ENCODE results near the gene GAPDHS. TPM values are rescaled to one million over a fixed set of nuclear protein-coding genes. Genes with fewer than 3 reads are reported as not detected.

Gene GAPDHS
- total and polyA plus RNA-seq, 2 donors (not counting 1 experiment from before 2014, with no cell fraction given), result not detected

DNA sequence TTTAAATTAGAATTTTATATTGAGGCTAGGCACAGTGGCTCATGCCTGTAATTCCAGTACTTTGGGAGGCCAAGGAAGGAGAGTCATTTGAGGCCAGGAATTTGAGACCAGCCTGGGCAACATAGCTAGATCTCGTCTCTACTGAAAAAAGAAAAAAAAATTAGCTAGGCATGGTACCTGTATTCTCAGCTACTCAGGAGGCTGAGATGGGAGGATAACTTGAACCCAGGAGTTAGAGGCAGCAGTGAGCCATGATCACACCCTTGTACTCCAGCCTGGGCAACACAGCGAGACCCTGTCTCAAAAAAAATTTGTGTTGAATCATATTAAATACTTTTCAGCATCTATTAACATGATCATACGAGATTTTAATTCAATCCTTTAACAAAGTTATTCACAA, 57.6 kb downstream of the GAPDHS start:
- Histone ChIP-seq H3K9me3 (ENCODE audit: control extremely low read depth in 1 of 3, control insufficient read depth in 2 of 3, insufficient read depth in 1 of 3, low read length in 2 of 3) (peaks cover 0 to 5% (median 0%) of the 10 kb centered on the region in 3 donors), H3K27me3 (replicated peaks in 1 of 4; ENCODE audit: control extremely low read depth in 1 of 4, control insufficient read depth in 3 of 4, insufficient read depth in 4 of 4, low read length in 3 of 4) (peaks cover 0 to 8% (median 0%) of the 10 kb centered on the region in 4 experiments), H3K9ac (ENCODE audit: low read length) (no peak overlapping the region), H3K27ac (ENCODE audit: low read length in 2 of 2) (no peak overlapping the region), H3K79me2 (ENCODE audit: control insufficient read depth, insufficient read depth, low read length) (no peaks in the 10 kb centered on the region), H3K36me3 (replicated peaks in 1 of 2; ENCODE audit: control extremely low read depth in 1 of 2, control insufficient read depth in 1 of 2, extremely low read depth in 1 of 2, insufficient read depth in 2 of 2, low read length in 1 of 2) (no peaks in the 10 kb centered on the region), H4K20me1 (ENCODE audit: control insufficient read depth, insufficient read depth, low read length, poor library complexity, severe bottlenecking) (no peaks in the 10 kb centered on the region), H3K4me2 (replicated peaks; ENCODE audit: low read depth, low read length, poor library complexity, severe bottlenecking) (no peak overlapping the region), H3K4me1 (ENCODE audit: control insufficient read depth in 2 of 2, insufficient read depth in 2 of 2, low read length in 2 of 2) (no peaks in the 10 kb centered on the region), H3K4me3 (ENCODE audit: control extremely low read depth in 1 of 5, extremely low read depth in 1 of 5, insufficient read depth in 1 of 5, low read depth in 2 of 5, low read length in 4 of 5) (no peak overlapping the region), H2AFZ (ENCODE audit: insufficient read depth, low read depth, low read length, poor library complexity, severe bottlenecking) (no peak overlapping the region)
- no peak for ATAC-seq (ENCODE audit: low read depth)
- TF ChIP-seq, protein P1, sequence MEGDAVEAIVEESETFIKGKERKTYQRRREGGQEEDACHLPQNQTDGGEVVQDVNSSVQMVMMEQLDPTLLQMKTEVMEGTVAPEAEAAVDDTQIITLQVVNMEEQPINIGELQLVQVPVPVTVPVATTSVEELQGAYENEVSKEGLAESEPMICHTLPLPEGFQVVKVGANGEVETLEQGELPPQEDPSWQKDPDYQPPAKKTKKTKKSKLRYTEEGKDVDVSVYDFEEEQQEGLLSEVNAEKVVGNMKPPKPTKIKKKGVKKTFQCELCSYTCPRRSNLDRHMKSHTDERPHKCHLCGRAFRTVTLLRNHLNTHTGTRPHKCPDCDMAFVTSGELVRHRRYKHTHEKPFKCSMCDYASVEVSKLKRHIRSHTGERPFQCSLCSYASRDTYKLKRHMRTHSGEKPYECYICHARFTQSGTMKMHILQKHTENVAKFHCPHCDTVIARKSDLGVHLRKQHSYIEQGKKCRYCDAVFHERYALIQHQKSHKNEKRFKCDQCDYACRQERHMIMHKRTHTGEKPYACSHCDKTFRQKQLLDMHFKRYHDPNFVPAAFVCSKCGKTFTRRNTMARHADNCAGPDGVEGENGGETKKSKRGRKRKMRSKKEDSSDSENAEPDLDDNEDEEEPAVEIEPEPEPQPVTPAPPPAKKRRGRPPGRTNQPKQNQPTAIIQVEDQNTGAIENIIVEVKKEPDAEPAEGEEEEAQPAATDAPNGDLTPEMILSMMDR (IDR thresholded peaks at IDR 0.05), result no peak
- TF ChIP-seq EZH2 (IDR thresholded peaks at IDR 0.05; ENCODE audit: borderline replicate concordance, insufficient read depth, low read depth, low read length, poor library complexity, severe bottlenecking), result no peak
- DNase-seq, result no peak
- no CpG with 5 or more reads among the region's 3 CpGs for WGBS (ENCODE audit: insufficient coverage)
- peaks cover 17% of the 10 kb centered on the region for H3K27me3 Mint-ChIP-seq
- intact Hi-C loops (cut with micrococcal nuclease), result no loop called here
- H3K27ac Mint-ChIP-seq, result no peak overlapping the region
- CTCF ChIA-PET, result interaction anchor here (3.1 kb wide), 1 partner anchor 81 kb away, joined by 24 read pairs; no protein-coding TSS in a partner anchor
- no peaks in the 10 kb centered on the region for H3K4me1 Mint-ChIP-seq
- no peaks in the 10 kb centered on the region for H3K9me3 Mint-ChIP-seq (ENCODE audit: insufficient read depth)
- no peak overlapping the region for H3K4me3 Mint-ChIP-seq
- POLR2A ChIA-PET, result no interaction called here

DNA sequence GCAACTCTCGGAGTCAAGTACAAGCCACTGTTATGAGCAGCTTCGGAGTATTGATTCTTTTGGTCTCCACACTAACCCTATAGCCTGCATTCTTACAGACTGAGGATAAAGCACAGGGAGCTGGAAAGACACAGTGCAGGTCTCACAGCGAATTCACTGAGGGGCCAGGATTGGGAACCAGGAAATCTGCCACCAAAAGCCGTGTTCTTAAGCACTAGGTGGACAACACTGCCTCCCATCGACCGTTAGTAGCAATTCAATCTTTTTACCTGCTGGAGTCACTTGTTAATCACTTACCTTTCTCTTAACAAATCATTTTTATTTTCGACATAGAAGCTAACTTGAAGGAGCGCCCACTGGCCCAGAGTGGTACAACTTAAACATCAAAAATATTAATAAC, 59.0 kb downstream of the GAPDHS start:
- Mint-ChIP-seq H3K27ac (no peak overlapping the region), H3K27me3 (peaks cover 16% of the 10 kb centered on the region), H3K9me3 (ENCODE audit: insufficient read depth) (no peaks in the 10 kb centered on the region), H3K4me1 (no peaks in the 10 kb centered on the region), H3K4me3 (no peak overlapping the region)
- POLR2A ChIA-PET, result no interaction called here
- H3K27me3 ChIP-seq (replicated peaks in 1 of 4; ENCODE audit: control extremely low read depth in 1 of 4, control insufficient read depth in 3 of 4, insufficient read depth in 4 of 4, low read length in 3 of 4), result peaks cover 0 to 7% (median 0%) of the 10 kb centered on the region in 4 experiments
- no peak overlapping the region for H3K27ac ChIP-seq (ENCODE audit: low read length in 2 of 2)
- no peak overlapping the region for H3K9ac ChIP-seq (ENCODE audit: low read length)
- H3K79me2 ChIP-seq (ENCODE audit: control insufficient read depth, insufficient read depth, low read length), result no peaks in the 10 kb centered on the region
- peak overlapping the region; percentile 52 for H2AFZ ChIP-seq (ENCODE audit: insufficient read depth, low read depth, low read length, poor library complexity, severe bottlenecking)
- intact Hi-C loops (cut with micrococcal nuclease), result no loop called here
- no peaks in the 10 kb centered on the region for H3K4me1 ChIP-seq (ENCODE audit: control insufficient read depth in 2 of 2, insufficient read depth in 2 of 2, low read length in 2 of 2)
- TF ChIP-seq, protein P1 (IDR thresholded peaks at IDR 0.05), result peak; percentile 59
- no peak for TF ChIP-seq EZH2 (IDR thresholded peaks at IDR 0.05; ENCODE audit: borderline replicate concordance, insufficient read depth, low read depth, low read length, poor library complexity, severe bottlenecking)
- no peak overlapping the region for H3K4me3 ChIP-seq (ENCODE audit: control extremely low read depth in 1 of 5, extremely low read depth in 1 of 5, insufficient read depth in 1 of 5, low read depth in 2 of 5, low read length in 4 of 5)
- DNase-seq, result peak; percentile 64
- CTCF ChIA-PET, result interaction anchor here (0.6 to 3.1 kb wide), 9 partner anchors 9 to 893 kb away, joined by 3 to 24 read pairs (median 4); no protein-coding TSS in a partner anchor
- H3K36me3 ChIP-seq (replicated peaks in 1 of 2; ENCODE audit: control extremely low read depth in 1 of 2, control insufficient read depth in 1 of 2, extremely low read depth in 1 of 2, insufficient read depth in 2 of 2, low read length in 1 of 2), result no peaks in the 10 kb centered on the region
- H3K9me3 ChIP-seq (ENCODE audit: control extremely low read depth in 1 of 3, control insufficient read depth in 2 of 3, insufficient read depth in 1 of 3, low read length in 2 of 3), result no peaks in the 10 kb centered on the region
- H3K4me2 ChIP-seq (replicated peaks; ENCODE audit: low read depth, low read length, poor library complexity, severe bottlenecking), result no peak overlapping the region
- H4K20me1 ChIP-seq (ENCODE audit: control insufficient read depth, insufficient read depth, low read length, poor library complexity, severe bottlenecking), result no peaks in the 10 kb centered on the region
- no peak for ATAC-seq (ENCODE audit: low read depth)
- WGBS (ENCODE audit: insufficient coverage), result 14% methylated on average over 7 of the region's 8 CpGs

Other genes starting within 250 kb of the GAPDHS start
- 0.12 TPM in 1 of 2 replicates, not detected in the other for gene MAG, start 241.3 kb upstream of the GAPDHS start, total RNA-seq
- 0.30 and 0.58 TPM in 2 replicates for gene MAG, start 241.3 kb upstream of the GAPDHS start, polyA plus RNA-seq
- 692 and 698 TPM in 2 replicates for gene CD22, start 204.3 kb upstream of the GAPDHS start, total RNA-seq
- 1,437 and 1,715 TPM in 2 replicates for gene CD22, start 204.3 kb upstream of the GAPDHS start, polyA plus RNA-seq
- gene FFAR1, start 185.6 kb upstream of the GAPDHS start, total RNA-seq, result 3.0 and 3.3 TPM in 2 replicates
- 17.9 and 118 TPM in 2 replicates for gene FFAR1, start 185.6 kb upstream of the GAPDHS start, polyA plus RNA-seq
- gene FFAR3, start 175.0 kb upstream of the GAPDHS start, total RNA-seq, result not detected in 2 replicates
- gene FFAR3, start 175.0 kb upstream of the GAPDHS start, polyA plus RNA-seq, result 0.63 and 4.1 TPM in 2 replicates
- gene GPR42, start 162.4 kb upstream of the GAPDHS start, total RNA-seq, result not detected in 2 replicates
- gene GPR42, start 162.4 kb upstream of the GAPDHS start, polyA plus RNA-seq, result 0.10 and 3.5 TPM in 2 replicates
- gene FFAR2, start 85.2 kb upstream of the GAPDHS start, total RNA-seq, result 0.15 TPM in 1 of 2 replicates, not detected in the other
- 0.26 and 0.31 TPM in 2 replicates for gene FFAR2, start 85.2 kb upstream of the GAPDHS start, polyA plus RNA-seq
- not detected in 2 replicates for gene KRTDAP, start 43.0 kb upstream of the GAPDHS start, total RNA-seq
- gene KRTDAP, start 43.0 kb upstream of the GAPDHS start, polyA plus RNA-seq, result not detected in 2 replicates
- 1.8 and 4.5 TPM in 2 replicates for gene DMKN, start 19.8 kb upstream of the GAPDHS start, total RNA-seq
- 0.58 and 1.6 TPM in 2 replicates for gene DMKN, start 19.8 kb upstream of the GAPDHS start, polyA plus RNA-seq
- not detected in 2 replicates for gene SBSN, start 5.1 kb upstream of the GAPDHS start, total RNA-seq
- not detected in 2 replicates for gene SBSN, start 5.1 kb upstream of the GAPDHS start, polyA plus RNA-seq
- 39.8 and 41.6 TPM in 2 replicates for gene TMEM147, start 12.2 kb downstream of the GAPDHS start, total RNA-seq
- 61.6 and 68.9 TPM in 2 replicates for gene TMEM147, start 12.2 kb downstream of the GAPDHS start, polyA plus RNA-seq
- not detected in 2 replicates for gene ATP4A, start 30.2 kb downstream of the GAPDHS start, total RNA-seq
- gene ATP4A, start 30.2 kb downstream of the GAPDHS start, polyA plus RNA-seq, result not detected in 2 replicates
- gene PMIS2, start 52.7 kb downstream of the GAPDHS start, total RNA-seq, result not detected in 2 replicates
- gene PMIS2, start 52.7 kb downstream of the GAPDHS start, polyA plus RNA-seq, result not detected in 2 replicates
- 32.2 and 35.3 TPM in 2 replicates for gene HAUS5, start 79.3 kb downstream of the GAPDHS start, total RNA-seq
- gene HAUS5, start 79.3 kb downstream of the GAPDHS start, polyA plus RNA-seq, result 42.8 and 52.3 TPM in 2 replicates
- gene RBM42, start 95.6 kb downstream of the GAPDHS start, total RNA-seq, result 52.0 and 52.7 TPM in 2 replicates
- 42.1 and 42.9 TPM in 2 replicates for gene RBM42, start 95.6 kb downstream of the GAPDHS start, polyA plus RNA-seq
- gene ETV2, start 108.3 kb downstream of the GAPDHS start, total RNA-seq, result 0.42 and 1.3 TPM in 2 replicates
- 0.20 and 0.49 TPM in 2 replicates for gene ETV2, start 108.3 kb downstream of the GAPDHS start, polyA plus RNA-seq
- 214 and 215 TPM in 2 replicates for gene COX6B1, start 114.9 kb downstream of the GAPDHS start, total RNA-seq
- gene COX6B1, start 114.9 kb downstream of the GAPDHS start, polyA plus RNA-seq, result 202 and 387 TPM in 2 replicates
- gene UPK1A, start 133.1 kb downstream of the GAPDHS start, total RNA-seq, result not detected in 2 replicates
- 0.16 and 0.17 TPM in 2 replicates for gene UPK1A, start 133.1 kb downstream of the GAPDHS start, polyA plus RNA-seq
- 28.1 and 30.9 TPM in 2 replicates for gene ZBTB32, start 171.1 kb downstream of the GAPDHS start, total RNA-seq
- gene ZBTB32, start 171.1 kb downstream of the GAPDHS start, polyA plus RNA-seq, result 8.5 and 18.9 TPM in 2 replicates
- 84.5 and 85.6 TPM in 2 replicates for gene KMT2B, start 184.5 kb downstream of the GAPDHS start, total RNA-seq
- gene KMT2B, start 184.5 kb downstream of the GAPDHS start, polyA plus RNA-seq, result 96.9 and 106 TPM in 2 replicates
- gene IGFLR1, start 209.0 kb downstream of the GAPDHS start, total RNA-seq, result 245 and 248 TPM in 2 replicates
- gene IGFLR1, start 209.0 kb downstream of the GAPDHS start, polyA plus RNA-seq, result 110 and 130 TPM in 2 replicates
- 62.1 and 62.7 TPM in 2 replicates for gene U2AF1L4, start 212.0 kb downstream of the GAPDHS start, total RNA-seq
- gene U2AF1L4, start 212.0 kb downstream of the GAPDHS start, polyA plus RNA-seq, result 89.7 and 170 TPM in 2 replicates
- 29.1 and 36.4 TPM in 2 replicates for gene PSENEN, start 212.2 kb downstream of the GAPDHS start, total RNA-seq
- 11.7 and 17.7 TPM in 2 replicates for gene PSENEN, start 212.2 kb downstream of the GAPDHS start, polyA plus RNA-seq
- gene LIN37, start 215.1 kb downstream of the GAPDHS start, total RNA-seq, result 22.3 and 22.8 TPM in 2 replicates
- gene LIN37, start 215.1 kb downstream of the GAPDHS start, polyA plus RNA-seq, result 64.1 and 76.1 TPM in 2 replicates
- gene HSPB6, start 223.6 kb downstream of the GAPDHS start, total RNA-seq, result not detected in 2 replicates
- gene HSPB6, start 223.6 kb downstream of the GAPDHS start, polyA plus RNA-seq, result not detected in 2 replicates
- gene PROSER3, start 224.7 kb downstream of the GAPDHS start, total RNA-seq, result 61.0 and 65.6 TPM in 2 replicates
- gene PROSER3, start 224.7 kb downstream of the GAPDHS start, polyA plus RNA-seq, result 26.0 and 30.7 TPM in 2 replicates
- 18.2 and 21.6 TPM in 2 replicates for gene ARHGAP33, start 242.1 kb downstream of the GAPDHS start, total RNA-seq
- 27.8 and 28.7 TPM in 2 replicates for gene ARHGAP33, start 242.1 kb downstream of the GAPDHS start, polyA plus RNA-seq

All from B cell (primary cell).